ENCODE measurements around the gene TOR1A. TPM values are rescaled to one million over a fixed set of nuclear protein-coding genes. Genes with fewer than 3 reads are reported as not detected.

TOR1A gene
- polyA plus RNA-seq, 1 donor (not counting 4 experiments of a cell fraction or from before 2014, with no cell fraction given) = 60.6 TPM

DNA sequence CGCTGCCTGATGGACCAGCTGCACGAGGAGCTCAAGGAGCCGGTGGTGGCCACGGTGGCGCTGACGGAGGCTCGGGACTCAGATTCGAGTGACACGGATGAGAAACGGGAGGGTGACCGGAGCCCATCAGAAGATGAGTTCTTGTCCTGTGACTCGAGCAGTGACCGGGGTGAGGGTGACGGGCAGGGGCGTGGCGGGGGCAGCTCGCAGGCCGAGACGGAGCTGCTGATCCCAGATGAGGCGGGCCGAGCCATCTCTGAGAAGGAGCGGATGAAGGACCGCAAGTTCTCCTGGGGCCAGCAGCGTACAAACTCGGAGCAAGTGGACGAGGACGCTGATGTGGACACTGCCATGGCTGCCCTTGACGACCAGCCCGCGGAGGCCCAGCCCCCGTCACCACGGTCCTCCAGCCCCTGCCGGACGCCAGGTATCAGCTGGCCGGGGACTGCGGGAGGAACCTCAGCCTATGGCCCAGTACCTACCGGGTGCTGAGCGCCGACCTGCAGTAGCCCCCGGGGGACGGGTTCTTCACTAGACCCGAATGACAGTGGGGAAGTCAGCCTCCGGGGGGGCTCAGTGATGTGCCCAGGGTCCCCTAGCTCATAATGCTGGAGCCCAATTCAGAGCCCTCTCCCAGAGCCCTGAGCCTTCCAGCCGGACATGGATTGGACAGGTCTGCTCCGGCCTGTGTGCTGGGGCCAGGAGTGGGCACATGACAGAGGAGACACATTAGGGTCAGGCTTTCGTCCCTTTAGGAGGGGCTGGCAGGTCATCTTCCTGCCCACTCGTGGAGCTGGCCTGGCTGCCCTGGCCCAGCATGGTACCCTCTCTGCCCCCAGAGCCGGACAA is 44.3 kb upstream of the TOR1A start:
- TF ChIP-seq, protein P1, sequence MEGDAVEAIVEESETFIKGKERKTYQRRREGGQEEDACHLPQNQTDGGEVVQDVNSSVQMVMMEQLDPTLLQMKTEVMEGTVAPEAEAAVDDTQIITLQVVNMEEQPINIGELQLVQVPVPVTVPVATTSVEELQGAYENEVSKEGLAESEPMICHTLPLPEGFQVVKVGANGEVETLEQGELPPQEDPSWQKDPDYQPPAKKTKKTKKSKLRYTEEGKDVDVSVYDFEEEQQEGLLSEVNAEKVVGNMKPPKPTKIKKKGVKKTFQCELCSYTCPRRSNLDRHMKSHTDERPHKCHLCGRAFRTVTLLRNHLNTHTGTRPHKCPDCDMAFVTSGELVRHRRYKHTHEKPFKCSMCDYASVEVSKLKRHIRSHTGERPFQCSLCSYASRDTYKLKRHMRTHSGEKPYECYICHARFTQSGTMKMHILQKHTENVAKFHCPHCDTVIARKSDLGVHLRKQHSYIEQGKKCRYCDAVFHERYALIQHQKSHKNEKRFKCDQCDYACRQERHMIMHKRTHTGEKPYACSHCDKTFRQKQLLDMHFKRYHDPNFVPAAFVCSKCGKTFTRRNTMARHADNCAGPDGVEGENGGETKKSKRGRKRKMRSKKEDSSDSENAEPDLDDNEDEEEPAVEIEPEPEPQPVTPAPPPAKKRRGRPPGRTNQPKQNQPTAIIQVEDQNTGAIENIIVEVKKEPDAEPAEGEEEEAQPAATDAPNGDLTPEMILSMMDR (optimal IDR thresholded peaks at IDR 0.05 in 1 of 3, IDR thresholded peaks at IDR 0.05 in 1 of 3, conservative IDR thresholded peaks at IDR 0.05 in 1 of 3; ENCODE audit: extremely low read depth in 1 of 3, insufficient read depth in 2 of 3, low read length in 3 of 3) = no peak
- no peak for TF ChIP-seq EZH2 (IDR thresholded peaks at IDR 0.05; ENCODE audit: low read length)
- H3K27me3 ChIP-seq (ENCODE audit: control insufficient read depth, extremely low read depth, insufficient read depth, low read length) = no peaks in the 10 kb centered on the region
- dilution Hi-C loops (cut with MboI; ENCODE audit: extremely low pct_ligation_motif_present, low sequenced_read_pairs) = no loop called here
- no peaks in the 10 kb centered on the region for H3K9me1 ChIP-seq (ENCODE audit: control insufficient read depth, extremely low read depth, insufficient read depth, low read length)
- H3K79me2 ChIP-seq (ENCODE audit: control insufficient read depth, insufficient read depth, low read length) = no peaks in the 10 kb centered on the region
- no peak for FAIRE-seq
- H3K27ac ChIP-seq (ENCODE audit: control insufficient read depth, insufficient read depth, low read length) = no peak overlapping the region
- H4K20me1 ChIP-seq (ENCODE audit: control insufficient read depth, extremely low read depth, insufficient read depth, low read length) = no peaks in the 10 kb centered on the region
- H3K9me3 ChIP-seq (ENCODE audit: control insufficient read depth, low read depth, low read length) = no peaks in the 10 kb centered on the region
- H2AFZ ChIP-seq (ENCODE audit: control insufficient read depth, low read length) = no peak overlapping the region
- H3K4me3 ChIP-seq (ENCODE audit: control insufficient read depth in 2 of 3, extremely low read depth in 1 of 3, insufficient read depth in 2 of 3, low read depth in 1 of 3, low read length in 3 of 3) = no peak overlapping the region
- H3K9ac ChIP-seq (ENCODE audit: control insufficient read depth, extremely low read depth, insufficient read depth, low read length) = no peak overlapping the region
- H3K4me2 ChIP-seq (ENCODE audit: control insufficient read depth, extremely low read depth, insufficient read depth, low read depth, low read length) = no peak overlapping the region
- peaks cover 3% of the 10 kb centered on the region for H3K4me1 ChIP-seq (ENCODE audit: control insufficient read depth, extremely low read depth, insufficient read depth, low read length)
- DNase-seq (ENCODE audit: low read depth, low spot score) = no peak
- H3K36me3 ChIP-seq (ENCODE audit: control insufficient read depth in 2 of 2, extremely low read depth in 1 of 2, insufficient read depth in 2 of 2, low read length in 2 of 2) = peaks cover 3 to 12% of the 10 kb centered on the region in 2 experiments

DNA sequence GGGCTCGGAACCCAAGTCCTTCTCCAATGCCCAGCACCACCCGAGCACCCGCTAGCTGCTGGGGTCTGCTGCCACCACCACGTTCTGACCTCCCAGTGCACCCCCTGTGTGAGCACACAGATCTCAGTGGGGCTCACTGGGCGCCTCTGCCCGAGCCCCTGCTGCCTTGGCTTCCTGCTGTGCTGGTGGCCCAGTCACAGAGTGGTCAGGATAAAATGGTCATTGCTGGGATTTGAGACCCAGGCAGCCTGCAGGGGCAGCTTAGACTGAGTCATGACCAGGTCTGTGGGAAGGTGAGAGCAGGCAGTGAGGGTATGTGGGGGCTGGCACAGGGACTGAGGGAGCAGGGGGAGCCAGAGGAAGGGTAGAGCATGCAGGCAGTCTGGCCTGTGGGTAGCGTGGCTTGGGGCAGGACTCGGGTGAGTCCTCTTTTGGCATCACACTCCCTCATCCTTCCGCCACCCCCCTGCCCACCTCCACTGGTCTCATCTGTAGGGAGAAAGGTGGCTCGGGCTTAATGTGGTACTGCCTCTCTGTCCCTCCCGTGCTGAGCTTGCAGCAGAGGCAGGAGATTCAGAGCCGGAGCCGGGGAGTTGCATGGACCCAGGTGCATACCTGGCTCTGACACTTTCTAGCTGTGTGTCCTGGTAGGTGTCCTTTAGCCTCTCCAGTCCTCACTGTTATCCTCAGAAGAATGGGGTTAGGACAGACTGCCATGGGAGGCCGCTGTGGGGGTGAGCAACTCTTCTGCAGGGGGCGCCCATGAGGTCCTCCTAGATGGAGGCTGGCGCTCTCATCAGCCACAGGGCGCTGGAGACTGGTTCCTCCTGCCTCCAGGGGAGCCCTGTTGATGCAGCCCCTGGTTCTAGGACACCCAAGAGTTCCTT is 43.4 kb upstream of the TOR1A start:
- Histone ChIP-seq H3K9ac (ENCODE audit: control insufficient read depth, extremely low read depth, insufficient read depth, low read length) (no peak overlapping the region), H3K4me3 (ENCODE audit: control insufficient read depth in 2 of 3, extremely low read depth in 1 of 3, insufficient read depth in 2 of 3, low read depth in 1 of 3, low read length in 3 of 3) (no peak overlapping the region), H3K4me1 (ENCODE audit: control insufficient read depth, extremely low read depth, insufficient read depth, low read length) (peaks cover 8% of the 10 kb centered on the region), H3K9me3 (ENCODE audit: control insufficient read depth, low read depth, low read length) (no peaks in the 10 kb centered on the region), H2AFZ (ENCODE audit: control insufficient read depth, low read length) (no peak overlapping the region), H3K9me1 (ENCODE audit: control insufficient read depth, extremely low read depth, insufficient read depth, low read length) (no peaks in the 10 kb centered on the region), H3K79me2 (ENCODE audit: control insufficient read depth, insufficient read depth, low read length) (no peaks in the 10 kb centered on the region), H3K27me3 (ENCODE audit: control insufficient read depth, extremely low read depth, insufficient read depth, low read length) (no peaks in the 10 kb centered on the region), H3K4me2 (ENCODE audit: control insufficient read depth, extremely low read depth, insufficient read depth, low read depth, low read length) (no peak overlapping the region), H3K36me3 (ENCODE audit: control insufficient read depth in 2 of 2, extremely low read depth in 1 of 2, insufficient read depth in 2 of 2, low read length in 2 of 2) (peaks cover 3 to 12% of the 10 kb centered on the region in 2 experiments), H3K27ac (ENCODE audit: control insufficient read depth, insufficient read depth, low read length) (no peak overlapping the region), H4K20me1 (ENCODE audit: control insufficient read depth, extremely low read depth, insufficient read depth, low read length) (no peaks in the 10 kb centered on the region)
- DNase-seq (ENCODE audit: low read depth, low spot score) (no peak), FAIRE-seq (no peak)
- TF ChIP-seq EZH2 (IDR thresholded peaks at IDR 0.05; ENCODE audit: low read length) = no peak
- TF ChIP-seq, protein P1 (optimal IDR thresholded peaks at IDR 0.05 in 1 of 3, IDR thresholded peaks at IDR 0.05 in 1 of 3, conservative IDR thresholded peaks at IDR 0.05 in 1 of 3; ENCODE audit: extremely low read depth in 1 of 3, insufficient read depth in 2 of 3, low read length in 3 of 3) = peak in 1 of 3 experiments; percentile 22
- dilution Hi-C loops (cut with MboI; ENCODE audit: extremely low pct_ligation_motif_present, low sequenced_read_pairs) = no loop called here

All from keratinocyte (primary cell).